Neural cell (in vitro differentiated cells): ENCODE measurements around the gene TNFAIP8L3. TPM values are rescaled to one million over a fixed set of nuclear protein-coding genes. Genes with fewer than 3 reads are reported as not detected.

Experiments
- H2AFZ ChIP-seq: fragments of 200-600, 300-800 bp; sonication (generic), shearing (Covaris generic); 2 replicates; pipeline ENCODE4 v1.6.0; 2014; ENCODE audit warnings: low read depth, mild to moderate bottlenecking, antibody characterized with exemption, low read length, moderate library complexity
- H3F3A ChIP-seq: fragments of 200-600 bp; shearing (Covaris generic); 2 replicates; pipeline ENCODE4 v1.6.1; 2016; ENCODE audit warnings: mild to moderate bottlenecking, moderate library complexity, mixed read lengths, antibody characterized with exemption, low read length; ENCODE audit not compliant: insufficient read depth, poor library complexity, severe bottlenecking
- H3K27ac ChIP-seq: fragments of 200-600, 300-800 bp; sonication (generic), shearing (Covaris generic); 2 replicates; pipeline ENCODE4 v1.5.1; 2014; ENCODE audit warnings: mild to moderate bottlenecking, low read length, moderate library complexity
- H3K27me3 ChIP-seq: fragments of 300-800, 200-600 bp; sonication (generic), shearing (Covaris generic); 2 replicates; pipeline ENCODE4 v1.6.0; 2014; ENCODE audit warnings: mild to moderate bottlenecking, low read depth, low read length, moderate library complexity; ENCODE audit not compliant: insufficient read depth
- H3K36me3 ChIP-seq: fragments of 300-800, 200-600 bp; sonication (generic), shearing (Covaris generic); 2 replicates; pipeline ENCODE4 v1.5.1; 2014; ENCODE audit warnings: mild to moderate bottlenecking, antibody characterized with exemption, low read length, moderate library complexity; ENCODE audit not compliant: insufficient read depth
- H3K4me2 ChIP-seq: fragments of 300-800, 200-600 bp; sonication (generic), shearing (Covaris generic); 2 replicates; pipeline ENCODE4 v1.6.0; 2014; ENCODE audit warnings: mild to moderate bottlenecking, low read length
- H3K4me3 ChIP-seq: fragments of 300-800, 200-600 bp; sonication (generic), shearing (Covaris generic); 2 replicates; pipeline ENCODE4 v1.5.1; 2014; ENCODE audit warnings: mild to moderate bottlenecking, low read length, moderate library complexity
- H3K79me2 ChIP-seq: fragments of 200-600 bp; shearing (Covaris generic); replicated peaks from 2 replicates; pipeline ENCODE4 v1.6.0; 2014; ENCODE audit warnings: mild to moderate bottlenecking, low read length, moderate library complexity; ENCODE audit not compliant: insufficient read depth
- H3K9ac ChIP-seq: fragments of 300-800, 200-600 bp; sonication (generic), shearing (Covaris generic); 2 replicates; pipeline ENCODE4 v1.6.1; 2016; ENCODE audit warnings: mild to moderate bottlenecking, low read length, mixed read lengths
- H3K9me2 ChIP-seq: fragments of 200-600 bp; shearing (Covaris generic); 2 replicates; pipeline ENCODE4 v1.6.1; 2016; ENCODE audit warnings: mild to moderate bottlenecking, low read length, mixed read lengths; ENCODE audit not compliant: insufficient read depth
- H3K9me3 ChIP-seq: fragments of 200-600, 300-800 bp; sonication (generic), shearing (Covaris generic); 2 replicates; pipeline ENCODE4 v1.6.1; 2016; ENCODE audit warnings: mild to moderate bottlenecking, mixed run types, low read length, moderate library complexity, mixed read lengths
- H4K20me1 ChIP-seq: fragments of 200-600 bp; shearing (Covaris generic); 2 replicates; pipeline ENCODE4 v1.6.1; 2016; ENCODE audit warnings: mild to moderate bottlenecking, mixed run types; ENCODE audit not compliant: insufficient read depth
- CTCF ChIP-seq: fragments of 450-650 bp; IDR thresholded peaks from 2 replicates; pipeline ENCODE4 v1.5.1; 2014; ENCODE audit warnings: antibody characterized with exemption, mild to moderate bottlenecking, moderate library complexity; ENCODE audit not compliant: poor library complexity, severe bottlenecking
- EP300 ChIP-seq: fragments of 450-650 bp; conservative IDR thresholded peaks from 2 replicates; pipeline ENCODE4 v1.6.1; 2014; ENCODE audit warnings: antibody characterized with exemption, mild to moderate bottlenecking, moderate library complexity; ENCODE audit not compliant: poor library complexity, severe bottlenecking
- EZH2 ChIP-seq: fragments of 200-600, 300-800 bp; shearing (Covaris generic), sonication (generic); IDR thresholded peaks from 2 replicates; pipeline ENCODE4 v1.6.1; 2014; ENCODE audit warnings: antibody characterized with exemption, low read length, borderline replicate concordance, mild to moderate bottlenecking; ENCODE audit not compliant: insufficient read depth, poor library complexity, severe bottlenecking
- MXI1 ChIP-seq: fragments of 450-650 bp; conservative IDR thresholded peaks from 2 replicates; pipeline ENCODE4 v1.6.1; 2014; ENCODE audit warnings: antibody characterized with exemption, mild to moderate bottlenecking; ENCODE audit not compliant: poor library complexity, severe bottlenecking
- POLR2AphosphoS5 ChIP-seq: IDR thresholded peaks from 2 replicates; pipeline ENCODE4 v1.6.1; 2012
- RAD21 ChIP-seq: fragments of 450-650 bp; conservative IDR thresholded peaks from 2 replicates; pipeline ENCODE4 v1.6.1; 2014; ENCODE audit warnings: antibody characterized with exemption, mild to moderate bottlenecking, moderate library complexity
- REST ChIP-seq: IDR thresholded peaks from 2 replicates; pipeline ENCODE4 v1.6.1; 2012; ENCODE audit warnings: borderline replicate concordance
- SMC3 ChIP-seq: fragments of 450-650 bp; conservative IDR thresholded peaks from 2 replicates; pipeline ENCODE4 v1.6.1; 2014; ENCODE audit warnings: antibody characterized with exemption, mild to moderate bottlenecking, moderate library complexity; ENCODE audit not compliant: poor library complexity
- TAF1 ChIP-seq: IDR thresholded peaks from 2 replicates; pipeline ENCODE4 v1.6.1; 2012; ENCODE audit warnings: low read depth
- polyA plus RNA-seq: library from polyadenylated mRNA; depleted of rRNA; stranded (reverse); fragments of >200 nt; gene quantifications from 2 replicates; pipeline ENCODE4 v1.2.3, GENCODE V29; 2014

TNFAIP8L3 gene
- polyA plus RNA-seq, 1 donor from 2014 or later: 0.16 TPM

GRCh38 chr15:51135276-51135675 is 40.6 kb upstream of the TNFAIP8L3 start:
- no peak for TF ChIP-seq POLR2AphosphoS5
- no peak for TF ChIP-seq SMC3
- TF ChIP-seq CTCF: no peak
- no peak for TF ChIP-seq EZH2
- H3K36me3 ChIP-seq: no peaks in the 10 kb centered on the region

GRCh38 chr15:51134416-51135199 is 39.9 kb upstream of the TNFAIP8L3 start:
- H3K79me2 ChIP-seq: no peaks in the 10 kb centered on the region
- H3K9ac ChIP-seq: no peak overlapping the region
- H3K9me2 ChIP-seq: no peaks in the 10 kb centered on the region
- H4K20me1 ChIP-seq: no peaks in the 10 kb centered on the region
- no peak overlapping the region for H2AFZ ChIP-seq
- no peak overlapping the region for H3K27ac ChIP-seq
- H3K27me3 ChIP-seq: no peaks in the 10 kb centered on the region
- no peaks in the 10 kb centered on the region for H3K9me3 ChIP-seq
- H3K4me2 ChIP-seq: no peak overlapping the region
- no peaks in the 10 kb centered on the region for H3F3A ChIP-seq
- H3K36me3 ChIP-seq: no peaks in the 10 kb centered on the region
- TF ChIP-seq EP300: no peak
- TF ChIP-seq TAF1: no peak
- no peak for TF ChIP-seq CTCF
- TF ChIP-seq MXI1: no peak
- TF ChIP-seq EZH2: no peak
- TF ChIP-seq POLR2AphosphoS5: no peak
- TF ChIP-seq SMC3: no peak
- TF ChIP-seq REST: no peak
- TF ChIP-seq RAD21: no peak
- no peak overlapping the region for H3K4me3 ChIP-seq

More at GRCh38 chr15:51135276-51135675, 40.6 kb upstream of the TNFAIP8L3 start:
- Histone ChIP-seq H4K20me1 (no peaks in the 10 kb centered on the region), H3F3A (no peaks in the 10 kb centered on the region), H3K4me3 (no peak overlapping the region), H2AFZ (no peak overlapping the region), H3K27me3 (no peaks in the 10 kb centered on the region), H3K27ac (no peak overlapping the region), H3K9me3 (no peaks in the 10 kb centered on the region), H3K4me2 (no peak overlapping the region), H3K9me2 (no peaks in the 10 kb centered on the region), H3K79me2 (no peaks in the 10 kb centered on the region), H3K9ac (no peak overlapping the region)
